GM12864 (cell line): ENCODE measurements around the gene LNPK.

Experiments
- DNase-seq: peaks from one replicate; pipeline ENCODE4 v3.0.0-alpha.2; 2011; ENCODE audit warnings: low read depth
- H3K4me3 ChIP-seq: 2 replicates; pipeline ENCODE4 v1.5.1; 2011; ENCODE audit warnings: mild to moderate bottlenecking, low read depth, low read length, control low read depth
- CTCF ChIP-seq: IDR thresholded peaks from 2 replicates; pipeline ENCODE4 v1.5.1; 2011; ENCODE audit warnings: low read depth, mild to moderate bottlenecking, moderate library complexity, low read length, control low read depth, inconsistent platforms; ENCODE audit errors: missing control alignments

Gene LNPK

GRCh38 chr2:175874291-175874690 is 127.8 kb downstream of the LNPK start:
- DNase-seq, result no peak
- H3K4me3 ChIP-seq, result no peak overlapping the region
- no peak for TF ChIP-seq CTCF
